GM19397 (cell line): ENCODE measurements around the gene PDE4D.

Experiments used
- ATAC-seq: cut with Tn5 transposase; IDR thresholded peaks from one replicate; pipeline ENCODE4 v1.9.1; 2021; ENCODE audit warnings: mild to moderate bottlenecking, moderate library complexity; ENCODE audit not compliant: unreplicated experiment

Gene PDE4D

GRCh38 chr5:58927938-58928337 lies 965.6 kb downstream of the PDE4D start:
- ATAC-seq, result no peak

DNA sequence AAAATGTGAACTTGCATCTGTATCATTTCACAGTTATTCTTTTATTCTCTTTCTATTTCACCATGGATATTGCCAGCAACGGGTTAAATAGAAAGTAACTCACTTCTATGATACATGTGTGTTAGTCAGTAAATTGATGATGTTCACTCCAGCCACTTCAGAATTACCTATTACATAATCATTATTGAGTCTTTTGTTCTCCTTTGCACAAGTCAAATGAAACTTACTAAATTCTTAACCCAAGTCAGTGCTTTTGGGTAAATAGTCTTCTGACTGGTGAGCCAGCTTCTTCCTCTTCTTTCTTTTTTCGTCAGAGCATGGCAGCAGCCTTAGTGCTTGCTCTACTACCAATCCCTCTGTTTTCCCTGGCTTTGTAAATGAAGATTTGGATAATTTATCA lies 966.3 kb downstream of the PDE4D start:
- ATAC-seq, result no peak

GRCh38 chr5:58926541-58926935 lies 967.0 kb downstream of the PDE4D start:
- ATAC-seq, result no peak

- no peak for ATAC-seq
Observed at GRCh38 chr5:58925627-58926540, 967.6 kb downstream of the PDE4D start.

DNA sequence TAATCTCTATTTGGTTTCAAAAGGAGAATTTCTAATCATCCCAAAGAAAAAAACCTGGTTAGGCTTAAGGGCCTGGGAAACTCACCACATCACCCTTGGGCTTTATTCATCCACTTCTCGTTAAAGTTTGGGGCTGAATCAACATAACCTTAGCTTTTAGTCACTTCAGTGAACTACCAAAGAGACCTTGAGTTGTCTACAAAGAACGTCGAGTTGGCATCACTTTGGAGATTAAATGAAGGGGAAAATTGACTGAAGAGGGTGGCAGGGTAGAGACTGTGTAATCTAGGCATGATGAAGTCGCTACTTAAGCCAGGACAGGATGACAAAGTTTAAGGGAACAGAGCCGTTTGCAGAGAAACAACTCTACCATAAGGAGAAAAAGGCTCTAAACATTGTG lies 969.2 kb downstream of the PDE4D start:
- no peak for ATAC-seq

DNA sequence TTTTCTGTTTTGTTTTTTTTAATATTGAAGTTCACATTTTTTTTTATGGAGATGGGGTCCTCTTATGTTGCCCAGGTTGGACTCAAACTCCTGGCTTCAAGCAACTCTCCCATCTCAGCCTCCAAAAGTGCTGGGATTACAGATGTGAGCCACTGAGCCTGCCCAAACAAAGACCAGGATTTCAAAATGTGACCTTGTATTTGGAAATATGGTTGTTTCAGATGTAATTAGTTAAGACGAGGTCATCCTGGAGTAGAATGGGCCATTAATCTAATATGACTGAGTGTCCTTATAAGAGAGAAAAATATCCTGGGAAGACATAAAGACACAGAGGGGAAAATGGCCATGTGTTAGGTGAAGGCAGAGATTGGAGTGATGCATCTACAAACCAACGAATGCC lies 970.2 kb downstream of the PDE4D start:
- no peak for ATAC-seq

- ATAC-seq, result no peak
Observed at GRCh38 chr5:58922461-58923171, 970.9 kb downstream of the PDE4D start.

GRCh38 chr5:58921159-58921558 lies 972.4 kb downstream of the PDE4D start:
- no peak for ATAC-seq

- ATAC-seq, result no peak
Observed at GRCh38 chr5:58919833-58920232, 973.7 kb downstream of the PDE4D start.
